ENCODE data around the gene CCND3. TPM values are rescaled to one million over a fixed set of nuclear protein-coding genes. Genes with fewer than 3 reads are reported as not detected.

The CCND3 gene
- total RNA-seq, 1 donor from 2014 or later = 217 TPM

- no peaks in the 10 kb centered on the region for H3K27me3 Mint-ChIP-seq (ENCODE audit: low read depth)
- no peaks in the 10 kb centered on the region for H3K9me3 Mint-ChIP-seq
- H3K36me3 Mint-ChIP-seq (ENCODE audit: low read depth) = peaks cover 82% of the 10 kb centered on the region
- H3K4me1 Mint-ChIP-seq (ENCODE audit: low read depth) = peaks cover 32% of the 10 kb centered on the region
- intact Hi-C loops (cut with micrococcal nuclease) = no loop called here
- peak overlapping the region; percentile 13 for H3K27ac Mint-ChIP-seq
- H3K4me3 Mint-ChIP-seq (ENCODE audit: low read depth) = no peak overlapping the region
- no peak for DNase-seq (ENCODE audit: low spot score)
Observed at GRCh38 chr6:41931792-41932191, 9.8 kb downstream of the CCND3 start.

- intact Hi-C loops (cut with micrococcal nuclease) = no loop called here
- Mint-ChIP-seq H3K27me3 (ENCODE audit: low read depth) (no peaks in the 10 kb centered on the region), H3K4me3 (ENCODE audit: low read depth) (no peak overlapping the region), H3K36me3 (ENCODE audit: low read depth) (peaks cover 71% of the 10 kb centered on the region), H3K4me1 (ENCODE audit: low read depth) (peaks cover 19% of the 10 kb centered on the region), H3K27ac (no peak overlapping the region), H3K9me3 (no peaks in the 10 kb centered on the region)
- DNase-seq (ENCODE audit: low spot score) = no peak
Observed at GRCh38 chr6:41929924-41930323, 11.7 kb downstream of the CCND3 start.

DNA sequence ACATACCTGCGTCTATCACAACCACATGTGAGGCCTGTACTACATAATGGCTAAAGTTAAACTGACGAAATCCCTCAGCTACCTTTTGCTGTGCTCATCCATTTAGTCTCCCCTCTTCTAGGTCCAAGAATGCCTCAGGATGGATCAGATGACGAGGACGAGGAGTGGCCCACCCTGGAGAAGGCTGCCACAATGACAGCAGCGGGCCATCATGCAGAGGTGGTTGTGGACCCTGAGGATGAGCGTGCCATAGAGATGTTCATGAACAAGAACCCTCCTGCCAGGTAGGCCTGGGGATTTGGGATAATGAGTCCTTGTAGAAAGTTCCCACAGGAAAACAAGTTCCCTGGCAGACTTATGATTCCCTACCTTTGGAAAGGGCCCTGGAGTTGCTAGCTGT is 14.4 kb downstream of the CCND3 start:
- Mint-ChIP-seq H3K9me3 (no peaks in the 10 kb centered on the region), H3K4me3 (ENCODE audit: low read depth) (no peak overlapping the region), H3K36me3 (ENCODE audit: low read depth) (peaks cover 72% of the 10 kb centered on the region), H3K27me3 (ENCODE audit: low read depth) (no peaks in the 10 kb centered on the region), H3K27ac (no peak overlapping the region), H3K4me1 (ENCODE audit: low read depth) (peaks cover 30% of the 10 kb centered on the region)
- DNase-seq (ENCODE audit: low spot score) = no peak
- intact Hi-C loops (cut with micrococcal nuclease) = no loop called here

DNA sequence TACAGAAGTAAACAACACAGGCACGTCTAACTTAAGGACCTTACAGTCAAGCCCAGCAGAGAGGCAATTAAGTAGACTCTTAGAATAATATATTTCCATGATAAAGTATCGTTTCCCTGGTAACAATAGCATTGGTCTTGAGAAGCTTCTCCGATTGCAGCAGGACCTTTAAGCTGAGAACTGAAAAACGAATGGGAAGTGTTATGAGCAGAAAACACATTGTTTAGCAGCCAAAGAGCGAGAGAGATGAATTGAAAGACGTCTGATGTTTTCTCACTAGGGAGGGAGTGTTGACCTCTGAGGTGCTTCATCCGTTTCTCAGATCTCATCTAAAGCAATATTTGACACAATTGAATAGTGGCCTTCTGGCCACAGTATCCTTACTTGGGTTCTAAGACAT is 19.5 kb downstream of the CCND3 start:
- intact Hi-C loops (cut with micrococcal nuclease) = loop anchor here (5.0 kb wide), 1 partner anchor 850 kb away; the partner anchor contains the start of genes NFYA and OARD1
- H3K4me1 Mint-ChIP-seq (ENCODE audit: low read depth) = peaks cover 41% of the 10 kb centered on the region
- H3K4me3 Mint-ChIP-seq (ENCODE audit: low read depth) = peak overlapping the region; percentile 97
- H3K27me3 Mint-ChIP-seq (ENCODE audit: low read depth) = no peaks in the 10 kb centered on the region
- H3K9me3 Mint-ChIP-seq = no peaks in the 10 kb centered on the region
- peaks cover 32% of the 10 kb centered on the region for H3K36me3 Mint-ChIP-seq (ENCODE audit: low read depth)
- no peak for DNase-seq (ENCODE audit: low spot score)
- peak overlapping the region; percentile 98 for H3K27ac Mint-ChIP-seq

GRCh38 chr6:41921712-41921998 is 20.0 kb downstream of the CCND3 start:
- H3K27ac Mint-ChIP-seq = peak overlapping the region; percentile 98
- H3K4me1 Mint-ChIP-seq (ENCODE audit: low read depth) = peaks cover 42% of the 10 kb centered on the region
- no peak for DNase-seq (ENCODE audit: low spot score)
- intact Hi-C loops (cut with micrococcal nuclease) = loop anchor here (1.0 to 5.0 kb wide), 8 partner anchors 15 to 849 kb away; partner anchors contain the start of genes CCND3, NFYA, OARD1 and TAF8
- peak overlapping the region; percentile 97 for H3K4me3 Mint-ChIP-seq (ENCODE audit: low read depth)
- no peaks in the 10 kb centered on the region for H3K9me3 Mint-ChIP-seq
- no peaks in the 10 kb centered on the region for H3K27me3 Mint-ChIP-seq (ENCODE audit: low read depth)
- peaks cover 32% of the 10 kb centered on the region for H3K36me3 Mint-ChIP-seq (ENCODE audit: low read depth)

DNA sequence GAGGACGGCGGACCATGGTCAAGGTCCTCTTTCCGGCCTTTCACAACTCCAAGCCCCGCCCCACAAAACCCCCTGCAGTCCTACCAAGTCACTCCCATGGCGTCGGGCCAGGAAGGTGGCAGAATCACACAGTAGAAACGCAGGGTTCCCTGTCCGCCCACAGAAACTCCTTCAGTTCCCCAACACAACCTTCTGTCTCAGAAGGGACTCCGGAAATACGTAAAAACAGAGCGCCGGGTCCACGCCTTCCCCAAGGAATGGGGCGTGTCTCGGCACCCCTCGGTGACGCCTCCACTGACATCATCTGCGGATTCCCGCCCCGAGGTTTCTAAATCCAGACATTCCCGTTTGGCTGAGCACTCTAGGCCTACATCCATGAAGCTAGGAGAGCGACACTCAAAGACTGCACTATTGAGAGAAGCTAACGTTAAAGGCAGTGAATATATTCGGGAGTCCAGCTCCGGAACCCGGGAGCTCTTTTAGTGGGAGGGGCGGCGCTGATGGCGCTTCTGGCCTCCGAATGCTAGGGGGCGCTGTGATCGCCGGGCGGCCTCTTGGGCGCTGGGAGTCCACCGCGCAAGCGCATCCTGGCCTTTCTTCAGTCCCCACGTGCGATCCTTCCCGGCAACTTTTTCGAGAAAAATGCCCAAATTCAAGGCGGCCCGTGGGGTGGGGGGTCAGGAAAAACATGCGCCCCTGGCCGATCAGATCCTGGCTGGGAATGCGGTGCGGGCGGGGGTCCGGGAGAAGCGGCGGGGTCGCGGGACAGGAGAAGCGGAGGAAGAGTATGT is 20.5 kb downstream of the CCND3 start, which contains the start of the genes BYSL and MED20:
Gene BYSL, plus strand, starts transcription at position 579 of the 791 bp plus-strand sequence. Its CDS starts 64 bp downstream, at position 643.
Gene MED20, minus strand, starts transcription at position 219 of the 791 bp plus-strand sequence. Its CDS starts 121 bp downstream, at position 98.
- H3K27me3 Mint-ChIP-seq (ENCODE audit: low read depth) = no peaks in the 10 kb centered on the region
- peak within 1 kb of the TSS; percentile 97 for H3K4me3 Mint-ChIP-seq (ENCODE audit: low read depth)
- no peaks in the 10 kb centered on the region for H3K9me3 Mint-ChIP-seq
- intact Hi-C loops (cut with micrococcal nuclease) = loop anchor here (1.0 to 5.0 kb wide), 8 partner anchors 15 to 849 kb away; partner anchors contain the start of genes CCND3, NFYA, OARD1 and TAF8
- DNase-seq (ENCODE audit: low spot score) = peak; percentile 90
- H3K4me1 Mint-ChIP-seq (ENCODE audit: low read depth) = peaks cover 45% of the 10 kb centered on the region
- peaks cover 35% of the 10 kb centered on the region for H3K36me3 Mint-ChIP-seq (ENCODE audit: low read depth)
- peak within 1 kb of the TSS; percentile 98 for H3K27ac Mint-ChIP-seq

GRCh38 chr6:41917528-41917927 is 24.1 kb downstream of the CCND3 start:
- Mint-ChIP-seq H3K27ac (peak overlapping the region; percentile 18), H3K36me3 (ENCODE audit: low read depth) (peaks cover 27% of the 10 kb centered on the region), H3K9me3 (no peaks in the 10 kb centered on the region), H3K4me1 (ENCODE audit: low read depth) (peaks cover 26% of the 10 kb centered on the region), H3K27me3 (ENCODE audit: low read depth) (no peaks in the 10 kb centered on the region), H3K4me3 (ENCODE audit: low read depth) (no peak overlapping the region)
- DNase-seq (ENCODE audit: low spot score) = no peak
- intact Hi-C loops (cut with micrococcal nuclease) = no loop called here

- Mint-ChIP-seq H3K27me3 (ENCODE audit: low read depth) (no peaks in the 10 kb centered on the region), H3K36me3 (ENCODE audit: low read depth) (peaks cover 28% of the 10 kb centered on the region), H3K27ac (no peak overlapping the region), H3K4me3 (ENCODE audit: low read depth) (no peak overlapping the region), H3K9me3 (no peaks in the 10 kb centered on the region), H3K4me1 (ENCODE audit: low read depth) (peaks cover 19% of the 10 kb centered on the region)
- DNase-seq (ENCODE audit: low spot score) = no peak
- intact Hi-C loops (cut with micrococcal nuclease) = no loop called here
Observed at GRCh38 chr6:41914869-41915530, 26.6 kb downstream of the CCND3 start.

GRCh38 chr6:41914343-41914742 is 27.3 kb downstream of the CCND3 start:
- H3K27ac Mint-ChIP-seq = no peak overlapping the region
- peaks cover 30% of the 10 kb centered on the region for H3K36me3 Mint-ChIP-seq (ENCODE audit: low read depth)
- intact Hi-C loops (cut with micrococcal nuclease) = no loop called here

DNA sequence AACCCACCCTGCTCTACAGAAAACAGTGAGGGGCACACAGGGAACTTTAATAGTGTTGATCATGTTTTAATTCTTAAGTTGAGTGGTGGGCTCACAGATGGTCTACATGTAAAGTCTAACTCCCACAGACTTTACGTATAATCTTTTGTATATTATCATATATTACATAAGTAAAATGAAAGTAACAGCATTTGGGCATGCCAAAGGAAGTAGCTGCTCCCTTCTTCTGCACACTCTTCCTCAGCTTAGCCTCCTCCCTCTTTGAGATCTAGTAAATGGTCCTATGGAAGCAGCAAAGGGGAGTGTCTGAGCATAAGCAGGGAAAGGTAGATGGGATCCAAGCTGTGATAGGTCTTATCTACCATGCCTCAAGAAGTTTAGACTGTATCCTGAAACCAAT is 31.9 kb downstream of the CCND3 start:
- Mint-ChIP-seq H3K4me3 (ENCODE audit: low read depth) (no peak overlapping the region), H3K36me3 (ENCODE audit: low read depth) (peaks cover 53% of the 10 kb centered on the region), H3K27ac (no peak overlapping the region), H3K27me3 (ENCODE audit: low read depth) (no peaks in the 10 kb centered on the region), H3K9me3 (no peaks in the 10 kb centered on the region), H3K4me1 (ENCODE audit: low read depth) (peaks cover 8% of the 10 kb centered on the region)
- intact Hi-C loops (cut with micrococcal nuclease) = no loop called here
- DNase-seq (ENCODE audit: low spot score) = no peak

More at GRCh38 chr6:41914343-41914742, 27.3 kb downstream of the CCND3 start:
- H3K4me3 Mint-ChIP-seq (ENCODE audit: low read depth) = no peak overlapping the region
- no peaks in the 10 kb centered on the region for H3K9me3 Mint-ChIP-seq
- H3K4me1 Mint-ChIP-seq (ENCODE audit: low read depth) = peaks cover 12% of the 10 kb centered on the region
- no peaks in the 10 kb centered on the region for H3K27me3 Mint-ChIP-seq (ENCODE audit: low read depth)
- DNase-seq (ENCODE audit: low spot score) = no peak

- Mint-ChIP-seq H3K4me3 (ENCODE audit: low read depth) (no peak overlapping the region), H3K9me3 (no peaks in the 10 kb centered on the region), H3K27me3 (ENCODE audit: low read depth) (no peaks in the 10 kb centered on the region), H3K27ac (no peak overlapping the region), H3K36me3 (ENCODE audit: low read depth) (peaks cover 18% of the 10 kb centered on the region), H3K4me1 (ENCODE audit: low read depth) (peaks cover 13% of the 10 kb centered on the region)
- peak; percentile 34 for DNase-seq (ENCODE audit: low spot score)
- intact Hi-C loops (cut with micrococcal nuclease) = loop anchor here (1.0 kb wide), 2 partner anchors 34 to 142 kb away; no protein-coding TSS in a partner anchor
Observed at GRCh38 chr6:41901882-41902519, 39.6 kb downstream of the CCND3 start.

DNA sequence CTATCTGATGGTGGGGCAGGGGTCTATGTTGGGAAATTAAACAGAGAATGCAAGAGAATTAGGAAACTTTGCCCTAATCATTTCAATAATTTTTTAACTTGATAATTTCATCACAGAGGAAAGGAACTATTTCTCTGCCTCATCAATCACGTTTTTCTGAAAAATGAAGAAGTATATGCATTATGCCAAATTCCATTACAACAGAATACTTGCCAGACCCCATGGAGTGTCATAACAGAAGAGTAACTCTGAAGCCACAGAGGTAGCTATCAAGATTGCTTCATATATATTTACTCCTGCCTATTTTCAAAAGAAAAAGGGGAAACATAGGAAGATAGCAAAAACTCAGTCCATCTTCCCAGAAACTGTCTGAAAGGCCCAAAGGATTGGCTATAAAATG is 40.7 kb downstream of the CCND3 start:
- no peak overlapping the region for H3K27ac Mint-ChIP-seq
- peaks cover 8% of the 10 kb centered on the region for H3K36me3 Mint-ChIP-seq (ENCODE audit: low read depth)
- no peaks in the 10 kb centered on the region for H3K27me3 Mint-ChIP-seq (ENCODE audit: low read depth)
- intact Hi-C loops (cut with micrococcal nuclease) = no loop called here
- no peaks in the 10 kb centered on the region for H3K9me3 Mint-ChIP-seq
- H3K4me1 Mint-ChIP-seq (ENCODE audit: low read depth) = peaks cover 17% of the 10 kb centered on the region
- H3K4me3 Mint-ChIP-seq (ENCODE audit: low read depth) = no peak overlapping the region
- DNase-seq (ENCODE audit: low spot score) = no peak

Measured in activated T-helper 2 cell treated with anti-CD3 and anti-CD28 coated beads, Interferon-gamma antibody, Interleukin-2, Interleukin-4, amounts not matched to agents 10 μg/mL and 5 μg/mL and 100 μg/mL, durations not matched to agents 14 hours and 24 hours and 36 hours (primary cell).